OCI-LY7 (cell line): ENCODE results near the gene TRABD2B. TPM values are rescaled to one million over a fixed set of nuclear protein-coding genes. Genes with fewer than 3 reads are reported as not detected.

ENCODE experiments used
- BruUV-seq: library from RNA; stranded (reverse); fragments of 400-500 nt; replicated peaks from 2 replicates; lab custom pipeline; 2021; lab: Mats Ljungman, UMichigan
- CTCF ChIA-PET: fragments of 300-600 bp; sonication (Branson Sonifier 250); formaldehyde crosslinking; loops from one replicate; lab custom pipeline; 2022; ENCODE audit warnings: antibody characterized with exemption; ENCODE audit not compliant: unreplicated experiment; lab: Charles Lee
- POLR2A ChIA-PET: fragments of 300-600 bp; sonication (Branson Sonifier 250); formaldehyde crosslinking; loops from one replicate; lab custom pipeline; 2022; ENCODE audit warnings: antibody characterized with exemption; lab: Charles Lee
- DNase-seq: peaks from one replicate; pipeline ENCODE4 v3.0.0-alpha.2; 2015; ENCODE audit warnings: low spot score
- H2AFZ ChIP-seq: fragments of 200-600 bp; sonication (generic), shearing (Covaris generic); 2 replicates; pipeline ENCODE4 v1.6.1; 2014; ENCODE audit warnings: mild to moderate bottlenecking, antibody characterized with exemption, low read length, moderate library complexity
- H3K27ac ChIP-seq: fragments of 200-600 bp; sonication (generic); 2 replicates; pipeline ENCODE4 v1.5.1; 2014; ENCODE audit warnings: mixed run types, low read depth, mild to moderate bottlenecking, moderate library complexity, low read length, inconsistent platforms; ENCODE audit not compliant: poor library complexity, severe bottlenecking
- H3K36me3 ChIP-seq: fragments of 200-600 bp; sonication (generic); 2 replicates; pipeline ENCODE4 v1.6.1; 2014; ENCODE audit warnings: mild to moderate bottlenecking, antibody characterized with exemption, low read length, moderate library complexity, mixed read lengths; ENCODE audit not compliant: insufficient read depth
- H3K4me1 ChIP-seq: fragments of 200-600 bp; sonication (generic); 2 replicates; pipeline ENCODE4 v1.5.1; 2014; ENCODE audit warnings: mild to moderate bottlenecking, low read length; ENCODE audit not compliant: insufficient read depth, poor library complexity, severe bottlenecking
- H3K4me2 ChIP-seq: fragments of 200-600 bp; sonication (generic); 2 replicates; pipeline ENCODE4 v1.6.1; 2014; ENCODE audit warnings: mild to moderate bottlenecking, low read length
- H3K4me3 ChIP-seq: fragments of 200-600 bp; sonication (generic); 2 replicates; pipeline ENCODE4 v1.5.1; 2014; ENCODE audit warnings: mild to moderate bottlenecking, low read depth, low read length; ENCODE audit not compliant: poor library complexity, severe bottlenecking
- H3K79me2 ChIP-seq: fragments of 200-600 bp; sonication (generic); 2 replicates; pipeline ENCODE4 v1.6.1; 2016; ENCODE audit warnings: low read depth, mild to moderate bottlenecking, low read length, moderate library complexity, mixed read lengths; ENCODE audit not compliant: insufficient read depth
- H3K9me2 ChIP-seq: fragments of 200-600 bp; sonication (generic); 2 replicates; pipeline ENCODE4 v1.6.1; 2016; ENCODE audit warnings: mild to moderate bottlenecking, low read length, mixed read lengths; ENCODE audit not compliant: insufficient read depth
- H3K9me3 ChIP-seq: fragments of 200-600 bp; sonication (generic); 2 replicates; pipeline ENCODE4 v1.6.1; 2014; ENCODE audit warnings: mild to moderate bottlenecking, mixed run types, low read length, mixed read lengths
- H4K20me1 ChIP-seq: fragments of 200-600 bp; sonication (generic); 2 replicates; pipeline ENCODE4 v1.6.1; 2014; ENCODE audit warnings: mild to moderate bottlenecking, antibody characterized with exemption, low read length, moderate library complexity, mixed read lengths; ENCODE audit not compliant: insufficient read depth
- EZH2phosphoT487 ChIP-seq: fragments of 200-600 bp; sonication (generic); IDR thresholded peaks from 2 replicates; pipeline ENCODE4 v1.6.1; 2018; ENCODE audit warnings: low read depth, borderline replicate concordance, mild to moderate bottlenecking, mixed run types, antibody characterized with exemption, low read length, moderate library complexity, mixed read lengths
- intact Hi-C: fragments of 100-400 bp; cut with micrococcal nuclease; formaldehyde crosslinking; loops from one replicate; pipeline ENCODE4 v1.10.0; 2022; ENCODE audit not compliant: unreplicated experiment
- total RNA-seq, 2 experiments: library from RNA; depleted of rRNA in 1 of 2; stranded (reverse); fragments of >200 nt in 1 of 2; shearing (Covaris generic) in 1 of 2; gene quantifications; 2 replicates each; pipeline ENCODE4 v1.2.3, GENCODE V29; 2014 to 2022
- TF ChIP-seq, protein P1 (sequence below): fragments of 200-600 bp; sonication (generic); conservative IDR thresholded peaks from 2 replicates; pipeline ENCODE4 v1.5.1; 2014; ENCODE audit warnings: mild to moderate bottlenecking, antibody characterized with exemption, low read length, moderate library complexity, mixed read lengths

TRABD2B gene
- total RNA-seq, 2 experiments from 2014 or later, result not detected

GRCh38 chr1:47759251-47759935 lies 237.8 kb downstream of the TRABD2B start:
- no peak for DNase-seq
- Histone ChIP-seq H3K9me2 (no peaks in the 10 kb centered on the region), H3K4me1 (no peaks in the 10 kb centered on the region), H3K36me3 (no peaks in the 10 kb centered on the region), H4K20me1 (no peaks in the 10 kb centered on the region), H3K4me2 (no peak overlapping the region), H3K9me3 (no peaks in the 10 kb centered on the region), H2AFZ (no peak overlapping the region), H3K27ac (no peak overlapping the region), H3K79me2 (no peaks in the 10 kb centered on the region), H3K4me3 (no peak overlapping the region)
- intact Hi-C loops, result no loop called here
- TF ChIP-seq EZH2phosphoT487, result no peak
- TF ChIP-seq, protein P1, sequence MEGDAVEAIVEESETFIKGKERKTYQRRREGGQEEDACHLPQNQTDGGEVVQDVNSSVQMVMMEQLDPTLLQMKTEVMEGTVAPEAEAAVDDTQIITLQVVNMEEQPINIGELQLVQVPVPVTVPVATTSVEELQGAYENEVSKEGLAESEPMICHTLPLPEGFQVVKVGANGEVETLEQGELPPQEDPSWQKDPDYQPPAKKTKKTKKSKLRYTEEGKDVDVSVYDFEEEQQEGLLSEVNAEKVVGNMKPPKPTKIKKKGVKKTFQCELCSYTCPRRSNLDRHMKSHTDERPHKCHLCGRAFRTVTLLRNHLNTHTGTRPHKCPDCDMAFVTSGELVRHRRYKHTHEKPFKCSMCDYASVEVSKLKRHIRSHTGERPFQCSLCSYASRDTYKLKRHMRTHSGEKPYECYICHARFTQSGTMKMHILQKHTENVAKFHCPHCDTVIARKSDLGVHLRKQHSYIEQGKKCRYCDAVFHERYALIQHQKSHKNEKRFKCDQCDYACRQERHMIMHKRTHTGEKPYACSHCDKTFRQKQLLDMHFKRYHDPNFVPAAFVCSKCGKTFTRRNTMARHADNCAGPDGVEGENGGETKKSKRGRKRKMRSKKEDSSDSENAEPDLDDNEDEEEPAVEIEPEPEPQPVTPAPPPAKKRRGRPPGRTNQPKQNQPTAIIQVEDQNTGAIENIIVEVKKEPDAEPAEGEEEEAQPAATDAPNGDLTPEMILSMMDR, result no peak
- no TSS peak for BruUV-seq
- ChIA-PET POLR2A (no interaction called here), CTCF (no interaction called here)

GRCh38 chr1:47758341-47759250 lies 238.6 kb downstream of the TRABD2B start:
- TF ChIP-seq, protein P1, result no peak
- no peak for TF ChIP-seq EZH2phosphoT487
- no peaks in the 10 kb centered on the region for H3K9me2 ChIP-seq
- no peak for DNase-seq
- no peaks in the 10 kb centered on the region for H3K79me2 ChIP-seq
- intact Hi-C loops, result no loop called here
- H3K4me2 ChIP-seq, result no peak overlapping the region
- H3K4me3 ChIP-seq, result no peak overlapping the region
- H3K36me3 ChIP-seq, result no peaks in the 10 kb centered on the region
- ChIA-PET POLR2A (no interaction called here), CTCF (no interaction called here)
- H3K9me3 ChIP-seq, result no peaks in the 10 kb centered on the region
- H3K4me1 ChIP-seq, result no peaks in the 10 kb centered on the region
- BruUV-seq, result no TSS peak
- no peak overlapping the region for H2AFZ ChIP-seq
- H4K20me1 ChIP-seq, result no peaks in the 10 kb centered on the region
- no peak overlapping the region for H3K27ac ChIP-seq
